ENCODE data around the gene METTL22.

DNA sequence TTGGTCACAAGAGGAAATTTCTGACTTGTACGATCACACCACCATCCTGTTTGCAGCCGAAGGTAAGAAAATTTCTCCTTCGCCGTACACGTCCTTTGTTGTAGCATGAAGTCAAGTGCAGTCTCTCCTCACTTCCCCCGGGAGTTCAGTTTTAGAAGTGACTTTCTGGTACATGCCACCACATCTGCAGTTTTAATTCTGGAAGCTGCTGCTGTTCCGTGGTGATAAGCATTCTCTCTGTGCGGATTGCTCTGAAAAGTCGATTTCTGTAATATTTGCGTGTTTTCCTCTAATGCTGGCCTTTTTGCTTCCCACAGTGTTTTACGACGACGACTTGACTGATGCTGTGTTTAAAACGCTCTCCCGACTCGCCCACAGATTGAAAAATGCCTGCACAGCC, 20.6 kb downstream of the METTL22 start:
- TF ChIP-seq, protein P1, sequence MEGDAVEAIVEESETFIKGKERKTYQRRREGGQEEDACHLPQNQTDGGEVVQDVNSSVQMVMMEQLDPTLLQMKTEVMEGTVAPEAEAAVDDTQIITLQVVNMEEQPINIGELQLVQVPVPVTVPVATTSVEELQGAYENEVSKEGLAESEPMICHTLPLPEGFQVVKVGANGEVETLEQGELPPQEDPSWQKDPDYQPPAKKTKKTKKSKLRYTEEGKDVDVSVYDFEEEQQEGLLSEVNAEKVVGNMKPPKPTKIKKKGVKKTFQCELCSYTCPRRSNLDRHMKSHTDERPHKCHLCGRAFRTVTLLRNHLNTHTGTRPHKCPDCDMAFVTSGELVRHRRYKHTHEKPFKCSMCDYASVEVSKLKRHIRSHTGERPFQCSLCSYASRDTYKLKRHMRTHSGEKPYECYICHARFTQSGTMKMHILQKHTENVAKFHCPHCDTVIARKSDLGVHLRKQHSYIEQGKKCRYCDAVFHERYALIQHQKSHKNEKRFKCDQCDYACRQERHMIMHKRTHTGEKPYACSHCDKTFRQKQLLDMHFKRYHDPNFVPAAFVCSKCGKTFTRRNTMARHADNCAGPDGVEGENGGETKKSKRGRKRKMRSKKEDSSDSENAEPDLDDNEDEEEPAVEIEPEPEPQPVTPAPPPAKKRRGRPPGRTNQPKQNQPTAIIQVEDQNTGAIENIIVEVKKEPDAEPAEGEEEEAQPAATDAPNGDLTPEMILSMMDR (IDR thresholded peaks at IDR 0.05), result no peak
- no peak for TF ChIP-seq EZH2 (IDR thresholded peaks at IDR 0.05; ENCODE audit: borderline replicate concordance, insufficient read depth, low read depth, low read length, poor library complexity, severe bottlenecking)

All from B cell (primary cell).